ENCODE measurements around the gene MBOAT2. TPM values are rescaled to one million over a fixed set of nuclear protein-coding genes. Genes with fewer than 3 reads are reported as not detected.

The MBOAT2 gene
- total RNA-seq, 1 experiment from 2014 or later, result 65.1 TPM

DNA sequence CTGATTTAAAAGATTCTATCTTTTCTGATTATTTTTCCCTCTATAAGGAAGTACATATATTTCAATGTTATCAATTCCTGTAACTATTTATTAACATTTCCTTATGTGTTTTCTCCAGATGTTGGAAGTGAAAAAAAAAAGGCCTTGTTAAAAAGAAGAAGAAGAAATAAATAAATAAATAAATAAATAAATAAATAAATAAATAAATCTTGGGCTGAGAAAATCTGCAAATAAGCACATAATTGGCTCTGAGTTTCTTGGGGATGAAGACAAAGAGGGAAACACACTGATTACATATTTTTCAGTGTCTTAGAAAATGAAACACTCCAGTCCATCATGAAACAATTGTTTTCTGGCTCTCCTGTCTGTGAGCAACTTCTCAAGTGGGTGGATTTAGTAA is 21.1 kb upstream of the MBOAT2 start:
- CTCF ChIA-PET, result no interaction called here
- Histone ChIP-seq H3K9me3 (ENCODE audit: low read depth, low read length, poor library complexity, severe bottlenecking) (no peaks in the 10 kb centered on the region), H3K4me3 (ENCODE audit: low read depth, low read length, poor library complexity, severe bottlenecking) (no peak overlapping the region), H3K27ac (ENCODE audit: low read depth, low read length, poor library complexity, severe bottlenecking) (no peak overlapping the region), H3K4me1 (ENCODE audit: insufficient read depth, low read length, poor library complexity, severe bottlenecking) (no peaks in the 10 kb centered on the region), H3K27me3 (replicated peaks; ENCODE audit: insufficient read depth, low read depth, low read length, poor library complexity) (no peaks in the 10 kb centered on the region), H3K36me3 (ENCODE audit: insufficient read depth, low read length, poor library complexity, severe bottlenecking) (no peaks in the 10 kb centered on the region)
- intact Hi-C loops (cut with micrococcal nuclease; ENCODE audit: unreplicated experiment), result no loop called here
- no peak for DNase-seq (ENCODE audit: low spot score)
- TF ChIP-seq, protein P1, sequence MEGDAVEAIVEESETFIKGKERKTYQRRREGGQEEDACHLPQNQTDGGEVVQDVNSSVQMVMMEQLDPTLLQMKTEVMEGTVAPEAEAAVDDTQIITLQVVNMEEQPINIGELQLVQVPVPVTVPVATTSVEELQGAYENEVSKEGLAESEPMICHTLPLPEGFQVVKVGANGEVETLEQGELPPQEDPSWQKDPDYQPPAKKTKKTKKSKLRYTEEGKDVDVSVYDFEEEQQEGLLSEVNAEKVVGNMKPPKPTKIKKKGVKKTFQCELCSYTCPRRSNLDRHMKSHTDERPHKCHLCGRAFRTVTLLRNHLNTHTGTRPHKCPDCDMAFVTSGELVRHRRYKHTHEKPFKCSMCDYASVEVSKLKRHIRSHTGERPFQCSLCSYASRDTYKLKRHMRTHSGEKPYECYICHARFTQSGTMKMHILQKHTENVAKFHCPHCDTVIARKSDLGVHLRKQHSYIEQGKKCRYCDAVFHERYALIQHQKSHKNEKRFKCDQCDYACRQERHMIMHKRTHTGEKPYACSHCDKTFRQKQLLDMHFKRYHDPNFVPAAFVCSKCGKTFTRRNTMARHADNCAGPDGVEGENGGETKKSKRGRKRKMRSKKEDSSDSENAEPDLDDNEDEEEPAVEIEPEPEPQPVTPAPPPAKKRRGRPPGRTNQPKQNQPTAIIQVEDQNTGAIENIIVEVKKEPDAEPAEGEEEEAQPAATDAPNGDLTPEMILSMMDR (conservative IDR thresholded peaks at IDR 0.05; ENCODE audit: low read depth, low read length), result no peak
- TF ChIP-seq EZH2 (IDR thresholded peaks at IDR 0.05; ENCODE audit: borderline replicate concordance, low read depth, low read length, poor library complexity, severe bottlenecking), result no peak
- POLR2A ChIA-PET (ENCODE audit: low non-redundant PET), result no interaction called here
- BruUV-seq (replicated peaks), result no TSS peak

DNA sequence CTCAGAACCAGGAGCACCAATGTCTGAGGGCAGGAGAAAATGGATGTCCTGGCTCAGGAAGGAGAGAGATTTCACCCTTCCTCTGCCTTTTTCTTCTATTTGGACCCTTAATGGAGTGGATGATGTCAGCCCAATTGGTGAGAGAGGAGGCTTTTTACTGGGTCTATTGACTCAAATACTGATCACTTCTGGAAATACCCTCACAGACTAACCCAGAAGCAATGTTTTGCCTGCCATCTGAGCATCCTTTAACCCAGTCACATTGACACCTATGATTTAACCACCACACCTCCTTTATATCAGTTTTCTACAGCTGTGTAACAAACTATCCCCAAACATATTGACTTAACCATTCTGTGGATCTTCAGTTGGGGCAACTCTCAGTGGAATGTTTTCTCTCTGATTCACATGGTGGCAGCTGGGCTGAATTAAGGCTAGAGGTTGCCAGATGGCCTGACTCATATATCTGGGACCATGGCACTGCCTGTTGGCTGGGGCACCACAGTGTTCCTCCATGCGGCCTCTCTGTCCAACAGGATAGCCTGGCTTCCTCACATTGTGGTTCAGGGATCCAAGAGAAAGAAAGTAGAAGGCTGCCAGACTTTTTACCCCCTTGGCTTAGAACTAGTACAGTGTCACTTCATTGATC is 18.2 kb upstream of the MBOAT2 start:
- Histone ChIP-seq H3K27me3 (replicated peaks; ENCODE audit: insufficient read depth, low read depth, low read length, poor library complexity) (no peaks in the 10 kb centered on the region), H3K4me3 (ENCODE audit: low read depth, low read length, poor library complexity, severe bottlenecking) (no peak overlapping the region), H3K36me3 (ENCODE audit: insufficient read depth, low read length, poor library complexity, severe bottlenecking) (no peaks in the 10 kb centered on the region), H3K27ac (ENCODE audit: low read depth, low read length, poor library complexity, severe bottlenecking) (no peak overlapping the region), H3K4me1 (ENCODE audit: insufficient read depth, low read length, poor library complexity, severe bottlenecking) (no peaks in the 10 kb centered on the region), H3K9me3 (ENCODE audit: low read depth, low read length, poor library complexity, severe bottlenecking) (no peaks in the 10 kb centered on the region)
- POLR2A ChIA-PET (ENCODE audit: low non-redundant PET), result no interaction called here
- DNase-seq (ENCODE audit: low spot score), result no peak
- CTCF ChIA-PET, result no interaction called here
- TF ChIP-seq EZH2 (IDR thresholded peaks at IDR 0.05; ENCODE audit: borderline replicate concordance, low read depth, low read length, poor library complexity, severe bottlenecking), result no peak
- TF ChIP-seq, protein P1 (conservative IDR thresholded peaks at IDR 0.05; ENCODE audit: low read depth, low read length), result no peak
- BruUV-seq (replicated peaks), result no TSS peak
- intact Hi-C loops (cut with micrococcal nuclease; ENCODE audit: unreplicated experiment), result no loop called here

DNA sequence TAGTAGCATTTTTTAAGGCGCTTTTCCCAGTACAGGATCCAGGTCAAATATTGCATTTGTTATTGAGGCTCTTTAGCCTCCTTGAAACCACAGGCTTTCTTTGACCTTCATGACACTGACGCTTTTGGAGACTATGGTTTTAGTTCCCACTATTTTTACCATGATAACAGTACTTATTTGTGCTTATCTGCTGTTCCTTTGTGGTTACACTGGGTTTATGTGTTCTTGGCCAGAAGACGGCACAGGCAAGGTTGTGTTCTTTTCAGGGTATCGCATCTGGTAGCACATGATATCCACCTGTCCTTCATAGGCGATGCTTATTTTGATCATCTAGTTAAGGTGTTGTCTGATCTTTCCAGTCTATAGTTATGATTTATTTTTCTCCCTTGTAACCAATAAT is 16.8 kb upstream of the MBOAT2 start:
- BruUV-seq (replicated peaks), result no TSS peak
- Histone ChIP-seq H3K27me3 (replicated peaks; ENCODE audit: insufficient read depth, low read depth, low read length, poor library complexity) (no peaks in the 10 kb centered on the region), H3K27ac (ENCODE audit: low read depth, low read length, poor library complexity, severe bottlenecking) (no peak overlapping the region), H3K4me1 (ENCODE audit: insufficient read depth, low read length, poor library complexity, severe bottlenecking) (no peaks in the 10 kb centered on the region), H3K9me3 (ENCODE audit: low read depth, low read length, poor library complexity, severe bottlenecking) (no peaks in the 10 kb centered on the region), H3K4me3 (ENCODE audit: low read depth, low read length, poor library complexity, severe bottlenecking) (no peak overlapping the region), H3K36me3 (ENCODE audit: insufficient read depth, low read length, poor library complexity, severe bottlenecking) (no peaks in the 10 kb centered on the region)
- ChIA-PET CTCF (no interaction called here), POLR2A (ENCODE audit: low non-redundant PET) (interaction anchor here (0.7 kb wide), 1 partner anchor 147 kb away, joined by 3 read pairs; no protein-coding TSS in a partner anchor)
- DNase-seq (ENCODE audit: low spot score), result no peak
- intact Hi-C loops (cut with micrococcal nuclease; ENCODE audit: unreplicated experiment), result no loop called here
- no peak for TF ChIP-seq EZH2 (IDR thresholded peaks at IDR 0.05; ENCODE audit: borderline replicate concordance, low read depth, low read length, poor library complexity, severe bottlenecking)
- TF ChIP-seq, protein P1 (conservative IDR thresholded peaks at IDR 0.05; ENCODE audit: low read depth, low read length), result no peak
